ENCODE results near the gene MRPL51. TPM values are rescaled to one million over a fixed set of nuclear protein-coding genes. Genes with fewer than 3 reads are reported as not detected.
"Not testable (repeated sequence)": the region's sequence is repeated elsewhere in the genome, so short reads cannot be mapped to it uniquely, and the experiment has no call there.

MRPL51 gene
- total and polyA plus RNA-seq, 10 of the 15 experiments (the other 5 are each of a cell fraction or from before 2014, with no cell fraction given) = 137 to 1,202 (median 267) TPM

DNA sequence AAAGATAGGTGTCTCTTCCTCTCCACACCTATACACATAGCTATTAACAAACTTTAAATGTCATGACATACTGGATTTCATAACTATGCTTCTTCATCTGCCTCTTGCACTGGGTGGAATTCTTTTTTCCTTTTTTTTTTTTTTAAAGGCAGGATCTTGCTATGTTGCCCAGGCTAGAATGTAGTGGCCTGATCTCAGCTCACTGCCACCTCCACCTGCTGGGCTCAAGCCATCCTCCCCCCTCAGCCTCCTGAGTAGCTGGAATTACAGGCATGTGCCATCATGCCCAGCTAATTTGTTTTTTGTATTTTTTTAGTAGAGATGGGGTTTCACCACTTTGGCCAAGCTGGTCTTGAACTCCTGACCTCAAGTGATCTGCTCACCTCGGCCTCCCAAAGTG lies 4.8 kb downstream of the MRPL51 start:
- Histone ChIP-seq H3K4me3 (no peak overlapping the region), H3K79me2 (ENCODE audit: control insufficient read depth, insufficient read depth, low read length) (peaks cover 14% of the 10 kb centered on the region), H3K36me3 (ENCODE audit: control insufficient read depth in 2 of 2, insufficient read depth in 2 of 2, low read length in 1 of 2) (no peaks in the 10 kb centered on the region; a peak in 1 of 4 replicates), H3K4me2 (ENCODE audit: control insufficient read depth, insufficient read depth) (no peak overlapping the region), H3K27ac (ENCODE audit: control insufficient read depth, insufficient read depth) (no peak overlapping the region), H2AFZ (ENCODE audit: control insufficient read depth, low read depth, low read length) (no peak overlapping the region), H3K9ac (ENCODE audit: control insufficient read depth, insufficient read depth, low read length) (no peak overlapping the region), H3K9me3 (replicated peaks; ENCODE audit: control insufficient read depth, insufficient read depth, low read length) (no peaks in the 10 kb centered on the region), H4K20me1 (ENCODE audit: control insufficient read depth, insufficient read depth) (no peaks in the 10 kb centered on the region), H3K27me3 (replicated peaks in 1 of 2; ENCODE audit: control insufficient read depth in 2 of 2, insufficient read depth in 2 of 2, low read length in 1 of 2) (no peaks in the 10 kb centered on the region), H3K4me1 (ENCODE audit: control insufficient read depth, insufficient read depth, low read length) (peaks cover 6% of the 10 kb centered on the region; the same call in 1 of the 2 replicates)
- POLR2A ChIA-PET = interaction anchor here (0.8 to 1.5 kb wide), 4 partner anchors 16 to 62 kb away, joined by 3 to 7 read pairs (median 4); partner anchors contain the start of gene GAPDH
- FAIRE-seq = no peak
- TF ChIP-seq POLR2AphosphoS2 (IDR thresholded peaks at IDR 0.05; ENCODE audit: low read depth, low read length) (no peak), ZSCAN29 (IDR thresholded peaks at IDR 0.05) (no peak), SP1 (IDR thresholded peaks at IDR 0.05; ENCODE audit: low read depth, low read length) (no peak), SIN3A (IDR thresholded peaks at IDR 0.05; ENCODE audit: low read depth, low read length) (no peak), FOXK2 (IDR thresholded peaks at IDR 0.05) (no peak)
- RAD21 ChIA-PET (ENCODE audit: unreplicated experiment) = no interaction called here
- DNase-seq (ENCODE audit: low read depth, low spot score) = no peak
- no TSS peak for BruUV-seq (replicated peaks)
- intact Hi-C loops (cut with micrococcal nuclease; ENCODE audit: unreplicated experiment) (no loop called here), in situ Hi-C loops (cut with MboI) (no loop called here)
- 63% methylated on average over 1 of the region's 1 CpG for WGBS (ENCODE audit: insufficient coverage, insufficient replicate concordance, low lambda C conversion rate, missing lambda C conversion rate)
- no peak for ATAC-seq
- CTCF ChIA-PET = interaction anchor here (0.9 to 2.0 kb wide), 3 partner anchors 8 to 49 kb away, joined by 3 to 9 read pairs (median 5); no protein-coding TSS in a partner anchor
- SMC1A ChIA-PET (ENCODE audit: uncharacterized antibody, unreplicated experiment) = interaction anchor here (0.6 to 1.3 kb wide), 3 partner anchors 48 to 62 kb away, joined by 3 to 4 read pairs (median 3); no protein-coding TSS in a partner anchor

DNA sequence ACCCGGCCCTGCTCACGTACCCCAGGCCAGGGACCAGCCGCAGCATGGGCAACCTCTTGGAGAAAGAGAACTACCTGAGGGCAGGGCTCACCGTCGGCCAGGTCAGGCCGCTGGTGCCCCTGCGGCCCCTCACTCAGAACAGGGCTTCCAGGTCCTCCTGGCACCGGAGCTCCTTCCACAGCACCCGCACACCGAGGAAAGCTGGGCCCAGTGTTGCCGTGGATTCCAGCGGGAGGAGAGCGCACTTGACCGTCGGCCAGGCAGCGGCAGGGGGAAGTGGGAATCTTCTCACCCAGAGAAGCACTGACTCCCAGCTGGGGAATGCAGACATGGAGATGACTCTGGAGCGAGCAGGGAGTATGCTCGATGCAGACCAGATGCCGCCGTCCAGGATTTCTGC lies 14.6 kb downstream of the MRPL51 start:
- no peak overlapping the region for H3K9ac ChIP-seq (ENCODE audit: control insufficient read depth, insufficient read depth, low read length)
- no peaks in the 10 kb centered on the region for H3K79me2 ChIP-seq (ENCODE audit: control insufficient read depth, insufficient read depth, low read length)
- H3K4me1 ChIP-seq (ENCODE audit: control insufficient read depth, insufficient read depth, low read length) = no peaks in the 10 kb centered on the region
- intact Hi-C loops (cut with micrococcal nuclease; ENCODE audit: unreplicated experiment) = no loop called here
- WGBS (ENCODE audit: insufficient coverage, insufficient replicate concordance, low lambda C conversion rate, missing lambda C conversion rate) = 75% methylated on average over 20 of the region's 20 CpGs
- H3K27ac ChIP-seq (ENCODE audit: control insufficient read depth, insufficient read depth) = no peak overlapping the region
- SMC1A ChIA-PET (ENCODE audit: uncharacterized antibody, unreplicated experiment) = no interaction called here
- no peaks in the 10 kb centered on the region for H3K36me3 ChIP-seq (ENCODE audit: control insufficient read depth in 2 of 2, insufficient read depth in 2 of 2, low read length in 1 of 2)
- H4K20me1 ChIP-seq (ENCODE audit: control insufficient read depth, insufficient read depth) = no peaks in the 10 kb centered on the region
- no peak overlapping the region for H3K4me2 ChIP-seq (ENCODE audit: control insufficient read depth, insufficient read depth)
- no peak overlapping the region for H2AFZ ChIP-seq (ENCODE audit: control insufficient read depth, low read depth, low read length)
- no peak for ATAC-seq
- no peaks in the 10 kb centered on the region for H3K27me3 ChIP-seq (replicated peaks in 1 of 2; ENCODE audit: control insufficient read depth in 2 of 2, insufficient read depth in 2 of 2, low read length in 1 of 2)
- POLR2A ChIA-PET = no interaction called here
- FAIRE-seq = no peak
- RAD21 ChIA-PET (ENCODE audit: unreplicated experiment) = no interaction called here
- CTCF ChIA-PET = no interaction called here
- no peak for DNase-seq (ENCODE audit: low read depth, low spot score)
- in situ Hi-C loops (cut with MboI) = no loop called here
- no peak for TF ChIP-seq FOS (IDR thresholded peaks at IDR 0.05; ENCODE audit: borderline replicate concordance, extremely low read depth, insufficient read length)
- no peak for TF ChIP-seq RAD21 (IDR thresholded peaks at IDR 0.05; ENCODE audit: insufficient read depth, low read depth, low read length)
- TF ChIP-seq PML (IDR thresholded peaks at IDR 0.05; ENCODE audit: low read length) = no peak
- no TSS peak for BruUV-seq (replicated peaks)
- H3K9me3 ChIP-seq (replicated peaks; ENCODE audit: control insufficient read depth, insufficient read depth, low read length) = no peaks in the 10 kb centered on the region; the same call in 2 of the 3 replicates
- H3K4me3 ChIP-seq = no peak overlapping the region

DNA sequence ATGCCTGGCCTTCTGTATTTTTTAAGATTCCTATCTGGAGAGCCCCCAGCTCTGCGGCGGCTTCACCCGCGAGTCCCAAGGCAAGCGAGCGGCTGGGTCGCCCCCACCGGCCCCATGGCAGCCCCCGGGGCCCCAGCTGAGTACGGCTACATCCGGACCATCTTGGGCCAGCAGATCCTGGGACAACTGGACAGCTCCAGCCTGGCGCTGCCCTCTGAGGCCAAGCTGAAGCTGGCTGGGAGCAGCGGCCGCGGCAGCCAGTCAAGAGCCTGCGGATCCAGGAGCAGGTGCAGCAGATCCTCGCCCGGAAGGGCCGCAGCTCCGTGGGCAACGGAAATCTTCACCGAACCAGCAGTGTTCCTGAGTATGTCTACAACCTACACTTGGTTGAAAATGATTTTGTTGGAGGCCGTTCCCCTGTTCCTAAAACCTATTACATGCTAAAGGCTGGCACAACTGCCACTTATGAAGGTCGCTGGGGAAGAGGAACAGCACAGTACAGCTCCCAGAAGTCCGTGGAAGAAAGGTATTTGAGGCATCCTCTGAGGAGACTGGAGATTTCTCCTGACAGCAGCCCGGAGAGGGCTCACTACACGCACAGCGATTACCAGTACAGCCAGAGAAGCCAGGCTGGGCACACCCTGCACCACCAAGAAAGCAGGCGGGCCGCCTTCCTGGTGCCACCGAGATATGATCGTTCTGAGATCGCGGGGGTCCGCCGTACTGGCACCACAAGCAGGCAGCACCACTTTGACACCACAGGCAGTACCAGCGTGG lies 15.3 kb downstream of the MRPL51 start:
- ATAC-seq; H3K4me2 ChIP-seq (ENCODE audit: control insufficient read depth, insufficient read depth); H4K20me1 ChIP-seq (ENCODE audit: control insufficient read depth, insufficient read depth); CTCF ChIA-PET; H3K9ac ChIP-seq (ENCODE audit: control insufficient read depth, insufficient read depth, low read length); H3K9me3 ChIP-seq (replicated peaks; ENCODE audit: control insufficient read depth, insufficient read depth, low read length); H2AFZ ChIP-seq (ENCODE audit: control insufficient read depth, low read depth, low read length); H3K4me3 ChIP-seq; SMC1A ChIA-PET (ENCODE audit: uncharacterized antibody, unreplicated experiment); in situ Hi-C loops (cut with MboI); intact Hi-C loops (cut with micrococcal nuclease; ENCODE audit: unreplicated experiment); FAIRE-seq; BruUV-seq (replicated peaks); H3K4me1 ChIP-seq (ENCODE audit: control insufficient read depth, insufficient read depth, low read length); DNase-seq (ENCODE audit: low read depth, low spot score); H3K27me3 ChIP-seq (replicated peaks in 1 of 2; ENCODE audit: control insufficient read depth in 2 of 2, insufficient read depth in 2 of 2, low read length in 1 of 2); H3K36me3 ChIP-seq (ENCODE audit: control insufficient read depth in 2 of 2, insufficient read depth in 2 of 2, low read length in 1 of 2); H3K27ac ChIP-seq (ENCODE audit: control insufficient read depth, insufficient read depth); H3K79me2 ChIP-seq (ENCODE audit: control insufficient read depth, insufficient read depth, low read length): not testable (repeated sequence)
- POLR2A ChIA-PET = interaction anchor here (0.6 kb wide), 1 partner anchor 56 kb away, joined by 4 read pairs; the partner anchor contains the start of gene GAPDH
- RAD21 ChIA-PET (ENCODE audit: unreplicated experiment) = interaction anchor here (0.7 kb wide), 1 partner anchor 151 kb away, joined by 3 read pairs; no protein-coding TSS in a partner anchor
- WGBS (ENCODE audit: insufficient coverage, insufficient replicate concordance, low lambda C conversion rate, missing lambda C conversion rate) = 79% methylated on average over 37 of the region's 37 CpGs

Measured in GM12878 (cell line).